Measurements from ENCODE around the gene MEIS3.
"Not testable (repeated sequence)": the region's sequence is repeated elsewhere in the genome, so short reads cannot be mapped to it uniquely, and the experiment has no call there.

The MEIS3 gene

GRCh38 chr19:47387623-47388022 lies 31.7 kb downstream of the MEIS3 start:
- not testable (repeated sequence) for H3K27ac ChIP-seq (ENCODE audit: low read depth in 2 of 2, low read length in 2 of 2); H3K4me1 ChIP-seq (ENCODE audit: control insufficient read depth in 2 of 2, insufficient read depth in 2 of 2, low read length in 2 of 2); H3K9ac ChIP-seq (ENCODE audit: low read depth in 1 of 2, low read length in 2 of 2); H3K9me3 ChIP-seq (ENCODE audit: control insufficient read depth in 2 of 2, low read length in 2 of 2); H3K4me3 ChIP-seq (ENCODE audit: low read length in 2 of 2); H3K27me3 ChIP-seq (ENCODE audit: control insufficient read depth in 2 of 2, insufficient read depth in 2 of 2, low read length in 2 of 2); H3K36me3 ChIP-seq (ENCODE audit: control insufficient read depth in 2 of 2, insufficient read depth in 2 of 2, low read length in 2 of 2)

GRCh38 chr19:47386582-47386981 lies 32.7 kb downstream of the MEIS3 start:
- H3K27ac ChIP-seq (ENCODE audit: low read depth in 2 of 2, low read length in 2 of 2); H3K27me3 ChIP-seq (ENCODE audit: control insufficient read depth in 2 of 2, insufficient read depth in 2 of 2, low read length in 2 of 2); H3K36me3 ChIP-seq (ENCODE audit: control insufficient read depth in 2 of 2, insufficient read depth in 2 of 2, low read length in 2 of 2); H3K9me3 ChIP-seq (ENCODE audit: control insufficient read depth in 2 of 2, low read length in 2 of 2); H3K4me3 ChIP-seq (ENCODE audit: low read length in 2 of 2); H3K4me1 ChIP-seq (ENCODE audit: control insufficient read depth in 2 of 2, insufficient read depth in 2 of 2, low read length in 2 of 2); H3K9ac ChIP-seq (ENCODE audit: low read depth in 1 of 2, low read length in 2 of 2): not testable (repeated sequence)

- H3K27me3 ChIP-seq (ENCODE audit: control insufficient read depth in 2 of 2, insufficient read depth in 2 of 2, low read length in 2 of 2); H3K9me3 ChIP-seq (ENCODE audit: control insufficient read depth in 2 of 2, low read length in 2 of 2); H3K9ac ChIP-seq (ENCODE audit: low read depth in 1 of 2, low read length in 2 of 2); H3K27ac ChIP-seq (ENCODE audit: low read depth in 2 of 2, low read length in 2 of 2); H3K4me3 ChIP-seq (ENCODE audit: low read length in 2 of 2); H3K4me1 ChIP-seq (ENCODE audit: control insufficient read depth in 2 of 2, insufficient read depth in 2 of 2, low read length in 2 of 2): not testable (repeated sequence)
- peaks cover 10 to 20% of the 10 kb centered on the region in 2 donors for H3K36me3 ChIP-seq (ENCODE audit: control insufficient read depth in 2 of 2, insufficient read depth in 2 of 2, low read length in 2 of 2)
These were observed 34.8 kb downstream of the MEIS3 start for GRCh38 chr19:47384533-47384932.

GRCh38 chr19:47383890-47384289 lies 35.4 kb downstream of the MEIS3 start:
- not testable (repeated sequence) for H3K27ac ChIP-seq (ENCODE audit: low read depth in 2 of 2, low read length in 2 of 2)

GRCh38 chr19:47381653-47382279 lies 37.6 kb downstream of the MEIS3 start:
- H3K9ac ChIP-seq (ENCODE audit: low read depth in 1 of 2, low read length in 2 of 2), result no peak overlapping the region
- H3K4me1 ChIP-seq (ENCODE audit: control insufficient read depth in 2 of 2, insufficient read depth in 2 of 2, low read length in 2 of 2), result no peaks in the 10 kb centered on the region
- H3K9me3 ChIP-seq (ENCODE audit: control insufficient read depth in 2 of 2, low read length in 2 of 2), result no peaks in the 10 kb centered on the region
- no peak overlapping the region for H3K27ac ChIP-seq (ENCODE audit: low read depth in 2 of 2, low read length in 2 of 2)
- peaks cover 0 to 3% of the 10 kb centered on the region in 2 donors for H3K27me3 ChIP-seq (ENCODE audit: control insufficient read depth in 2 of 2, insufficient read depth in 2 of 2, low read length in 2 of 2)
- peaks cover 27 to 37% of the 10 kb centered on the region in 2 donors for H3K36me3 ChIP-seq (ENCODE audit: control insufficient read depth in 2 of 2, insufficient read depth in 2 of 2, low read length in 2 of 2)
- no peak overlapping the region for H3K4me3 ChIP-seq (ENCODE audit: low read length in 2 of 2)

More at GRCh38 chr19:47383890-47384289, 35.4 kb downstream of the MEIS3 start:
- not testable (repeated sequence) for H3K4me1 ChIP-seq (ENCODE audit: control insufficient read depth in 2 of 2, insufficient read depth in 2 of 2, low read length in 2 of 2); H3K9me3 ChIP-seq (ENCODE audit: control insufficient read depth in 2 of 2, low read length in 2 of 2); H3K9ac ChIP-seq (ENCODE audit: low read depth in 1 of 2, low read length in 2 of 2); H3K27me3 ChIP-seq (ENCODE audit: control insufficient read depth in 2 of 2, insufficient read depth in 2 of 2, low read length in 2 of 2); H3K4me3 ChIP-seq (ENCODE audit: low read length in 2 of 2)
- H3K36me3 ChIP-seq (ENCODE audit: control insufficient read depth in 2 of 2, insufficient read depth in 2 of 2, low read length in 2 of 2), result peaks cover 10 to 23% of the 10 kb centered on the region in 2 donors

- no peaks in the 10 kb centered on the region for H3K4me1 ChIP-seq (ENCODE audit: control insufficient read depth in 2 of 2, insufficient read depth in 2 of 2, low read length in 2 of 2)
- H3K27ac ChIP-seq (ENCODE audit: low read depth in 2 of 2, low read length in 2 of 2), result no peak overlapping the region
- peaks cover 0 to 3% of the 10 kb centered on the region in 2 donors for H3K27me3 ChIP-seq (ENCODE audit: control insufficient read depth in 2 of 2, insufficient read depth in 2 of 2, low read length in 2 of 2)
- H3K9ac ChIP-seq (ENCODE audit: low read depth in 1 of 2, low read length in 2 of 2), result no peak overlapping the region
- H3K9me3 ChIP-seq (ENCODE audit: control insufficient read depth in 2 of 2, low read length in 2 of 2), result no peaks in the 10 kb centered on the region
- peaks cover 32 to 44% of the 10 kb centered on the region in 2 donors for H3K36me3 ChIP-seq (ENCODE audit: control insufficient read depth in 2 of 2, insufficient read depth in 2 of 2, low read length in 2 of 2)
- H3K4me3 ChIP-seq (ENCODE audit: low read length in 2 of 2), result no peak overlapping the region
These were observed 38.2 kb downstream of the MEIS3 start for GRCh38 chr19:47381121-47381520.

GRCh38 chr19:47380559-47380958 lies 38.8 kb downstream of the MEIS3 start:
- Histone ChIP-seq H3K4me1 (ENCODE audit: control insufficient read depth in 2 of 2, insufficient read depth in 2 of 2, low read length in 2 of 2) (no peaks in the 10 kb centered on the region), H3K4me3 (ENCODE audit: low read length in 2 of 2) (no peak overlapping the region), H3K9me3 (ENCODE audit: control insufficient read depth in 2 of 2, low read length in 2 of 2) (no peaks in the 10 kb centered on the region), H3K27me3 (ENCODE audit: control insufficient read depth in 2 of 2, insufficient read depth in 2 of 2, low read length in 2 of 2) (peaks cover 0 to 2% of the 10 kb centered on the region in 2 donors), H3K9ac (ENCODE audit: low read depth in 1 of 2, low read length in 2 of 2) (no peak overlapping the region), H3K36me3 (ENCODE audit: control insufficient read depth in 2 of 2, insufficient read depth in 2 of 2, low read length in 2 of 2) (peaks cover 34 to 49% of the 10 kb centered on the region in 2 donors), H3K27ac (ENCODE audit: low read depth in 2 of 2, low read length in 2 of 2) (no peak overlapping the region)

- H3K27me3 ChIP-seq (ENCODE audit: control insufficient read depth in 2 of 2, insufficient read depth in 2 of 2, low read length in 2 of 2), result no peaks in the 10 kb centered on the region
- H3K4me3 ChIP-seq (ENCODE audit: low read length in 2 of 2), result no peak overlapping the region
- H3K27ac ChIP-seq (ENCODE audit: low read depth in 2 of 2, low read length in 2 of 2), result no peak overlapping the region
- H3K36me3 ChIP-seq (ENCODE audit: control insufficient read depth in 2 of 2, insufficient read depth in 2 of 2, low read length in 2 of 2), result peaks cover 38 to 59% of the 10 kb centered on the region in 2 donors
- H3K4me1 ChIP-seq (ENCODE audit: control insufficient read depth in 2 of 2, insufficient read depth in 2 of 2, low read length in 2 of 2), result no peaks in the 10 kb centered on the region
- no peak overlapping the region for H3K9ac ChIP-seq (ENCODE audit: low read depth in 1 of 2, low read length in 2 of 2)
- H3K9me3 ChIP-seq (ENCODE audit: control insufficient read depth in 2 of 2, low read length in 2 of 2), result no peaks in the 10 kb centered on the region
These were observed 39.9 kb downstream of the MEIS3 start for GRCh38 chr19:47379381-47379938.

- no peak overlapping the region for H3K9ac ChIP-seq (ENCODE audit: low read depth in 1 of 2, low read length in 2 of 2)
- H3K27me3 ChIP-seq (ENCODE audit: control insufficient read depth in 2 of 2, insufficient read depth in 2 of 2, low read length in 2 of 2), result no peaks in the 10 kb centered on the region
- H3K4me3 ChIP-seq (ENCODE audit: low read length in 2 of 2), result no peak overlapping the region
- H3K27ac ChIP-seq (ENCODE audit: low read depth in 2 of 2, low read length in 2 of 2), result no peak overlapping the region
- H3K9me3 ChIP-seq (ENCODE audit: control insufficient read depth in 2 of 2, low read length in 2 of 2), result no peaks in the 10 kb centered on the region
- H3K36me3 ChIP-seq (ENCODE audit: control insufficient read depth in 2 of 2, insufficient read depth in 2 of 2, low read length in 2 of 2), result peaks cover 44 to 69% of the 10 kb centered on the region in 2 donors
- H3K4me1 ChIP-seq (ENCODE audit: control insufficient read depth in 2 of 2, insufficient read depth in 2 of 2, low read length in 2 of 2), result no peaks in the 10 kb centered on the region
These were observed 41.1 kb downstream of the MEIS3 start for GRCh38 chr19:47378246-47378645.

- H3K4me1 ChIP-seq (ENCODE audit: control insufficient read depth in 2 of 2, insufficient read depth in 2 of 2, low read length in 2 of 2), result no peaks in the 10 kb centered on the region
These were observed 41.5 kb downstream of the MEIS3 start for GRCh38 chr19:47377801-47378200.

More at GRCh38 chr19:47377801-47378200, 41.5 kb downstream of the MEIS3 start:
- peaks cover 44 to 72% of the 10 kb centered on the region in 2 donors for H3K36me3 ChIP-seq (ENCODE audit: control insufficient read depth in 2 of 2, insufficient read depth in 2 of 2, low read length in 2 of 2)
- H3K4me3 ChIP-seq (ENCODE audit: low read length in 2 of 2), result no peak overlapping the region
- H3K9ac ChIP-seq (ENCODE audit: low read depth in 1 of 2, low read length in 2 of 2), result no peak overlapping the region
- no peaks in the 10 kb centered on the region for H3K27me3 ChIP-seq (ENCODE audit: control insufficient read depth in 2 of 2, insufficient read depth in 2 of 2, low read length in 2 of 2)
- H3K27ac ChIP-seq (ENCODE audit: low read depth in 2 of 2, low read length in 2 of 2), result no peak overlapping the region
- no peaks in the 10 kb centered on the region for H3K9me3 ChIP-seq (ENCODE audit: control insufficient read depth in 2 of 2, low read length in 2 of 2)

Data from mucosa of rectum (tissue), 2 donors.